AG10803 (cell line): ENCODE measurements around the gene RFX4.

Experiments
- DNase-seq: peaks from one replicate; pipeline ENCODE4 v3.0.0; 2010; ENCODE audit warnings: low read depth
- H3K4me3 ChIP-seq: 2 replicates; pipeline ENCODE4 v1.5.1; 2011; ENCODE audit warnings: mild to moderate bottlenecking, low read length, control low read depth
- TF ChIP-seq, protein P1 (sequence below): conservative IDR thresholded peaks from 2 replicates; pipeline ENCODE4 v1.5.1; 2011; ENCODE audit warnings: mild to moderate bottlenecking, low read length, control low read depth, inconsistent platforms

Gene RFX4

GRCh38 chr12:106715582-106715981, 132.8 kb downstream of the RFX4 start:
- DNase-seq = no peak
- TF ChIP-seq, protein P1, sequence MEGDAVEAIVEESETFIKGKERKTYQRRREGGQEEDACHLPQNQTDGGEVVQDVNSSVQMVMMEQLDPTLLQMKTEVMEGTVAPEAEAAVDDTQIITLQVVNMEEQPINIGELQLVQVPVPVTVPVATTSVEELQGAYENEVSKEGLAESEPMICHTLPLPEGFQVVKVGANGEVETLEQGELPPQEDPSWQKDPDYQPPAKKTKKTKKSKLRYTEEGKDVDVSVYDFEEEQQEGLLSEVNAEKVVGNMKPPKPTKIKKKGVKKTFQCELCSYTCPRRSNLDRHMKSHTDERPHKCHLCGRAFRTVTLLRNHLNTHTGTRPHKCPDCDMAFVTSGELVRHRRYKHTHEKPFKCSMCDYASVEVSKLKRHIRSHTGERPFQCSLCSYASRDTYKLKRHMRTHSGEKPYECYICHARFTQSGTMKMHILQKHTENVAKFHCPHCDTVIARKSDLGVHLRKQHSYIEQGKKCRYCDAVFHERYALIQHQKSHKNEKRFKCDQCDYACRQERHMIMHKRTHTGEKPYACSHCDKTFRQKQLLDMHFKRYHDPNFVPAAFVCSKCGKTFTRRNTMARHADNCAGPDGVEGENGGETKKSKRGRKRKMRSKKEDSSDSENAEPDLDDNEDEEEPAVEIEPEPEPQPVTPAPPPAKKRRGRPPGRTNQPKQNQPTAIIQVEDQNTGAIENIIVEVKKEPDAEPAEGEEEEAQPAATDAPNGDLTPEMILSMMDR = no peak
- H3K4me3 ChIP-seq = no peak overlapping the region

- H3K4me3 ChIP-seq = no peak overlapping the region
- no peak for DNase-seq
- TF ChIP-seq, protein P1 = no peak
Measured at GRCh38 chr12:106717673-106718072, 134.9 kb downstream of the RFX4 start.

DNA sequence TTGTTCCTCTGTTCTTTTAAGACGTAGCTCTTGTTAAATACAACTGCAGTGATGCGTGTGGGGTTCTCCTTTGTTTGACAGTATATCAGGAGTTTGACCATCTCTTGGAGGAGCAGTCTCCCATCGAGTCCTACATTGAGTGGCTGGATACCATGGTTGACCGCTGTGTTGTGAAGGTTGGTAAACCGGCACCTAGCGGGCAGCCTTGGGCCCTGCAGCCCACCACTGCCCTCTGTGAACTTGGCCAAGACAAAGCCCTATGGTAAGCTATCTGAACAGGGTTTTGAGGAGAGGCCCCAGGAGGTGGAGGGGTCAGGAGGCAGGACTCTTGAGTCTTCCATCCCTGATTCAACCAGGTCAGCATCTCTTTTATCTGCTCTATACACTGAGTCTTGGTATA, 137.1 kb downstream of the RFX4 start:
- no peak for DNase-seq
- H3K4me3 ChIP-seq = no peak overlapping the region
- TF ChIP-seq, protein P1 = no peak

DNA sequence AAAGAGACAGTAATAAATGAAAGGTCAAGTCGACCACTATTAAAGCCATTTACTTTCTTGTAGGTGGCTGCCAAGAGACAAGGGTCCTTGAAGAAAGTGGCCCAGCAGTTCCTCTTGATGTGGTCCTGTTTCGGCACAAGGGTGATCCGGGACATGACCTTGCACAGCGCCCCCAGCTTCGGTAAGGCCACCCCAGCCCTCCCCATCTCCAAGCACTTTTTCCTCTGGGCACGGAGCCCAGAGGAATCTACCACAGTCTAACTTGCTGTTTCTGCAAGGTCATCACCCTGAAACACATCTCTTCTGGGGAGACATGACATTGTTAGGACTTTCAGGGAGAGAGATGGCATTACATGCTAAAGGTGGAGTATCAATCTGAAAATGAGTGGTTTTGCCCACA, 137.9 kb downstream of the RFX4 start:
- TF ChIP-seq, protein P1 = no peak
- DNase-seq = no peak
- H3K4me3 ChIP-seq = no peak overlapping the region

- no peak overlapping the region for H3K4me3 ChIP-seq
- DNase-seq = no peak
- TF ChIP-seq, protein P1 = no peak
Measured at GRCh38 chr12:106721915-106722314, 139.1 kb downstream of the RFX4 start.

DNA sequence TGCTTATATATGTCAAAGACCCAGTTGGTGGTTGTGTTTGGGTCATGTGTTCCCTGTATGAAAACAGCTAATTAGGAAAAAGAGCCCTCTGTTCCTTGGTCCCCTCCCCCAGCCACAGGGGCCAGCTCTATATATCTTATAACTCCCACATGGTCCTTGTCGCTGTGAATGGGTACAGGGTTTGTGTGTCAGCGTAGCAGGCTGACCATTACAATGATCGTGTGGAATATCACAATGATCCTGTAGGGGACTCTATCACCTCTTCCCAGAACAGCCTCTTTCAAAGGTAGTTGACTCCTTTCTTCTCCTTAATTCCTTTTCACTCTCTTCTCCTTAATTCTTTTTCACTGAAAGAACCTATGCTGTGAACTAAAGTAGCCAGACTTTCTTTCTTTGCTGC, 140.0 kb downstream of the RFX4 start:
- no peak for DNase-seq
- H3K4me3 ChIP-seq = no peak overlapping the region
- TF ChIP-seq, protein P1 = no peak

- no peak overlapping the region for H3K4me3 ChIP-seq
- TF ChIP-seq, protein P1 = no peak
- no peak for DNase-seq
Measured at GRCh38 chr12:106723416-106723815, 140.6 kb downstream of the RFX4 start.
